ENCODE measurements around the gene RAB11FIP5. TPM values are rescaled to one million over a fixed set of nuclear protein-coding genes. Genes with fewer than 3 reads are reported as not detected.
"Not testable (repeated sequence)": the region's sequence is repeated elsewhere in the genome, so short reads cannot be mapped to it uniquely, and the experiment has no call there.

RAB11FIP5 gene
- total and polyA plus RNA-seq, 2 experiments from 2014 or later = 4.4 to 16.6 TPM

GRCh38 chr2:73065070-73065469, 47.7 kb downstream of the RAB11FIP5 start:
- Histone ChIP-seq H3K79me2 (replicated peaks; ENCODE audit: insufficient read depth) (peaks cover 99% of the 10 kb centered on the region), H3K4me1 (ENCODE audit: insufficient read depth) (peaks cover 28% of the 10 kb centered on the region), H4K20me1 (replicated peaks; ENCODE audit: insufficient read depth) (peaks cover 27% of the 10 kb centered on the region)
- Mint-ChIP-seq H3K27me3 (ENCODE audit: insufficient read depth, low read depth, poor library complexity) (peaks cover 10% of the 10 kb centered on the region), H3K4me1 (peaks cover 41% of the 10 kb centered on the region), H3K27ac (peak overlapping the region; percentile 96)
- not testable (repeated sequence) for H3K36me3 Mint-ChIP-seq (ENCODE audit: low read depth); H3F3A ChIP-seq (replicated peaks; ENCODE audit: low read depth); H3K4me2 ChIP-seq; H3K4me3 ChIP-seq; DNase-seq (ENCODE audit: low spot score); H2AFZ ChIP-seq; H3K36me3 ChIP-seq (ENCODE audit: insufficient read depth); H3K9me2 ChIP-seq (ENCODE audit: insufficient read depth); H3K27ac ChIP-seq (ENCODE audit: low read depth); H3K4me3 Mint-ChIP-seq; ATAC-seq; H3K27me3 ChIP-seq (ENCODE audit: insufficient read depth); H3K9me3 Mint-ChIP-seq

- H3K4me2 ChIP-seq = peak overlapping the region; percentile 6
- peak; percentile 83 for ATAC-seq
Observed at GRCh38 chr2:73063909-73064875, 48.6 kb downstream of the RAB11FIP5 start.

More at GRCh38 chr2:73063909-73064875, 48.6 kb downstream of the RAB11FIP5 start:
- H3K27me3 ChIP-seq (ENCODE audit: insufficient read depth) = no peaks in the 10 kb centered on the region
- no peaks in the 10 kb centered on the region for H3K36me3 ChIP-seq (ENCODE audit: insufficient read depth)
- Mint-ChIP-seq H3K4me3 (peak overlapping the region; percentile 33), H3K27ac (peak overlapping the region; percentile 96), H3K4me1 (peaks cover 33% of the 10 kb centered on the region), H3K27me3 (ENCODE audit: insufficient read depth, low read depth, poor library complexity) (peaks cover 5% of the 10 kb centered on the region), H3K9me3 (no peaks in the 10 kb centered on the region), H3K36me3 (ENCODE audit: low read depth) (peaks cover 6% of the 10 kb centered on the region)
- peaks cover 99% of the 10 kb centered on the region for H3K79me2 ChIP-seq (replicated peaks; ENCODE audit: insufficient read depth)
- H3K9me2 ChIP-seq (ENCODE audit: insufficient read depth) = no peaks in the 10 kb centered on the region
- DNase-seq (ENCODE audit: low spot score) = peak; percentile 55
- no peak overlapping the region for H2AFZ ChIP-seq
- peaks cover 19% of the 10 kb centered on the region for H3K4me1 ChIP-seq (ENCODE audit: insufficient read depth)
- no peak for TF ChIP-seq ETS1 (IDR thresholded peaks at IDR 0.05)
- no peak for TF ChIP-seq ZNF462 (CRISPR knock-in tag; IDR thresholded peaks at IDR 0.05)
- no peak for TF ChIP-seq CREB1 (CRISPR knock-in tag; IDR thresholded peaks at IDR 0.05; ENCODE audit: low read depth)
- no peak for TF ChIP-seq JUNB (IDR thresholded peaks at IDR 0.05; ENCODE audit: unreplicated experiment)
- no peak for TF ChIP-seq NANOG (IDR thresholded peaks at IDR 0.05; ENCODE audit: borderline replicate concordance)
- TF ChIP-seq REST (IDR thresholded peaks at IDR 0.05; ENCODE audit: unreplicated experiment) = no peak
- TF ChIP-seq POLR2AphosphoS5 (IDR thresholded peaks at IDR 0.05; ENCODE audit: low read depth) = no peak
- no peak for TF ChIP-seq ZNF331 (CRISPR knock-in tag; IDR thresholded peaks at IDR 0.05; ENCODE audit: low read depth)
- TF ChIP-seq EZH2phosphoT487 (IDR thresholded peaks at IDR 0.05; ENCODE audit: unreplicated experiment) = no peak
- H3K4me3 ChIP-seq = no peak overlapping the region; the same call in 1 of the 2 replicates
- H3F3A ChIP-seq (replicated peaks; ENCODE audit: low read depth) = no peaks in the 10 kb centered on the region
- peaks cover 30% of the 10 kb centered on the region for H4K20me1 ChIP-seq (replicated peaks; ENCODE audit: insufficient read depth)
- H3K27ac ChIP-seq (ENCODE audit: low read depth) = peak overlapping the region; percentile 29
